Peyer's patch (tissue), 4 donors: ENCODE data around the gene EFTUD2.

Source experiments
- POLR2A ChIP-seq, 2 donors: fragments of 450-650 bp; IDR thresholded peaks; one replicate each; pipeline ENCODE4 v1.5.1; 2017; ENCODE audit warnings: antibody characterized with exemption in 2 of 2, mild to moderate bottlenecking in 2 of 2, moderate library complexity in 2 of 2
- TF ChIP-seq, protein P1 (sequence below), 6 experiments: fragments of 450-650 bp in 4 of 6; fragments of 200-600 bp in 2 of 6; sonication (generic) in 1 of 6; IDR thresholded peaks; one replicate each; pipeline ENCODE4 v1.5.1; 2017 to 2019; ENCODE audit warnings: antibody characterized with exemption in 6 of 6, mild to moderate bottlenecking in 3 of 6, moderate library complexity in 1 of 6

DNA sequence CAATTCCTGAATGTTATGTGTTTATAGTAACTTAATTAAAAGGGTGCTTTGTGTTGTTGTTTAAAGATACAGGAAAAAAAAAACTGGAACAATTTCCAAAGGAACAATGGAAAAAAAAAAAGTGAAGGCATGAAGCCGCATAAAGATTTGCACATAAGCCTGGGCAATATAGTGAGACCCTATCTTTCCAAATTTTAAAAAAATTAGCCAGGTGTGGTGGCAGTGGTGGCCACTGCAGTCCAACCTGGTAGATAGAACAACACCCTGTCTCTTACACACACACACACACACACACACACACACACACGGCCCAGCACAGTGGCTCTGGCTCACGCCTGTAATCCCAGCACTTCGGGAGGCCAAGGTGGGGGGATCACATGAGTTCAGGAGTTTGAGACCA, 91.1 kb downstream of the EFTUD2 start:
- TF ChIP-seq, protein P1, sequence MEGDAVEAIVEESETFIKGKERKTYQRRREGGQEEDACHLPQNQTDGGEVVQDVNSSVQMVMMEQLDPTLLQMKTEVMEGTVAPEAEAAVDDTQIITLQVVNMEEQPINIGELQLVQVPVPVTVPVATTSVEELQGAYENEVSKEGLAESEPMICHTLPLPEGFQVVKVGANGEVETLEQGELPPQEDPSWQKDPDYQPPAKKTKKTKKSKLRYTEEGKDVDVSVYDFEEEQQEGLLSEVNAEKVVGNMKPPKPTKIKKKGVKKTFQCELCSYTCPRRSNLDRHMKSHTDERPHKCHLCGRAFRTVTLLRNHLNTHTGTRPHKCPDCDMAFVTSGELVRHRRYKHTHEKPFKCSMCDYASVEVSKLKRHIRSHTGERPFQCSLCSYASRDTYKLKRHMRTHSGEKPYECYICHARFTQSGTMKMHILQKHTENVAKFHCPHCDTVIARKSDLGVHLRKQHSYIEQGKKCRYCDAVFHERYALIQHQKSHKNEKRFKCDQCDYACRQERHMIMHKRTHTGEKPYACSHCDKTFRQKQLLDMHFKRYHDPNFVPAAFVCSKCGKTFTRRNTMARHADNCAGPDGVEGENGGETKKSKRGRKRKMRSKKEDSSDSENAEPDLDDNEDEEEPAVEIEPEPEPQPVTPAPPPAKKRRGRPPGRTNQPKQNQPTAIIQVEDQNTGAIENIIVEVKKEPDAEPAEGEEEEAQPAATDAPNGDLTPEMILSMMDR (IDR thresholded peaks at IDR 0.05): no peak
- TF ChIP-seq POLR2A (IDR thresholded peaks at IDR 0.05): no peak
